ENCODE measurements around the gene ZNF354C. TPM values are rescaled to one million over a fixed set of nuclear protein-coding genes. Genes with fewer than 3 reads are reported as not detected.
"Not testable (repeated sequence)": the region's sequence is repeated elsewhere in the genome, so short reads cannot be mapped to it uniquely, and the experiment has no call there.

The ZNF354C gene
- 3.8 and 7.1 TPM in 2 replicates for total RNA-seq

GRCh38 chr5:179060116-179061008 is at the start of gene ZNF354C:
Gene ZNF354C, plus strand, starts transcription at chr5:179060373. Its CDS starts 1,696 bp downstream, at chr5:179062069.
- DNase-seq (ENCODE audit: low read depth), result peak; percentile 60

- peak; percentile 88 for DNase-seq (ENCODE audit: low read depth)
Measured at GRCh38 chr5:179023528-179024189, 36.5 kb upstream of the ZNF354C start, which contains the start of gene ZNF879. Gene ZNF879, plus strand, starts transcription at chr5:179023804. Its CDS starts 1,201 bp downstream, at chr5:179025005.

GRCh38 chr5:179033004-179033580 is 27.1 kb upstream of the ZNF354C start:
- DNase-seq (ENCODE audit: low read depth), result no peak

- no peak for DNase-seq (ENCODE audit: low read depth)
Measured at GRCh38 chr5:179044765-179045164, 15.4 kb upstream of the ZNF354C start.

GRCh38 chr5:179051784-179052183 is 8.4 kb upstream of the ZNF354C start:
- no peak for DNase-seq (ENCODE audit: low read depth)

GRCh38 chr5:179054036-179054785 is 6.0 kb upstream of the ZNF354C start:
- no peak for DNase-seq (ENCODE audit: low read depth)

GRCh38 chr5:179054876-179055275 is 5.3 kb upstream of the ZNF354C start:
- no peak for DNase-seq (ENCODE audit: low read depth)

- DNase-seq (ENCODE audit: low read depth), result no peak
Measured at GRCh38 chr5:179055436-179055835, 4.7 kb upstream of the ZNF354C start.

GRCh38 chr5:179055841-179056240 is 4.3 kb upstream of the ZNF354C start:
- DNase-seq (ENCODE audit: low read depth), result no peak

GRCh38 chr5:179061025-179061424 is 852 bp downstream of the ZNF354C start:
- no peak for DNase-seq (ENCODE audit: low read depth)

GRCh38 chr5:179065703-179066102 is 5.5 kb downstream of the ZNF354C start:
- DNase-seq (ENCODE audit: low read depth), result no peak

- no peak for DNase-seq (ENCODE audit: low read depth)
Measured at GRCh38 chr5:179079165-179079987, 19.2 kb downstream of the ZNF354C start.

GRCh38 chr5:179080724-179081123 is 20.6 kb downstream of the ZNF354C start:
- DNase-seq (ENCODE audit: low read depth), result no peak

- no peak for DNase-seq (ENCODE audit: low read depth)
Measured at GRCh38 chr5:179089502-179089901, 29.3 kb downstream of the ZNF354C start.

- not testable (repeated sequence) for DNase-seq (ENCODE audit: low read depth)
Measured at GRCh38 chr5:179101282-179101681, 41.1 kb downstream of the ZNF354C start.

- DNase-seq (ENCODE audit: low read depth), result no peak
Measured at GRCh38 chr5:179110528-179110927, 50.4 kb downstream of the ZNF354C start.

GRCh38 chr5:179111267-179112207 is 51.4 kb downstream of the ZNF354C start:
- DNase-seq (ENCODE audit: low read depth), result no peak

GRCh38 chr5:179112469-179113142 is 52.4 kb downstream of the ZNF354C start:
- no peak for DNase-seq (ENCODE audit: low read depth)

- no peak for DNase-seq (ENCODE audit: low read depth)
Measured at GRCh38 chr5:179113143-179113530, 53.0 kb downstream of the ZNF354C start.

Measured in renal cortical epithelial cell (primary cell).